Vagina (tissue), 2 donors: Measurements from ENCODE around the gene WDR91. TPM values are rescaled to one million over a fixed set of nuclear protein-coding genes. Genes with fewer than 3 reads are reported as not detected.

Source experiments
- DNase-seq, 2 donors: peaks; one replicate each; pipeline ENCODE4 v3.0.0-alpha.2; 2017; ENCODE audit errors: extremely low spot score in 2 of 2
- H3K27ac ChIP-seq: fragments of 200-600 bp; sonication (generic); one replicate; pipeline ENCODE4 v1.5.1; 2019
- H3K27me3 ChIP-seq: fragments of 200-600 bp; sonication (generic); one replicate; pipeline ENCODE4 v1.5.1; 2019
- H3K36me3 ChIP-seq, 2 donors: fragments of 200-600 bp; sonication (generic); one replicate each; pipeline ENCODE4 v1.5.1; 2017 to 2019
- H3K4me1 ChIP-seq: fragments of 200-600 bp; sonication (generic); one replicate; pipeline ENCODE4 v1.5.1; 2019
- H3K4me3 ChIP-seq, 2 donors: fragments of 200-600 bp; sonication (generic); 1 replicate in 1 of 2; 2 replicates in 1 of 2; pipeline ENCODE4 v1.5.1; 2016 to 2019
- H3K9me3 ChIP-seq: fragments of 200-600 bp; sonication (generic); one replicate; pipeline ENCODE4 v1.5.1; 2019
- POLR2A ChIP-seq, 2 donors: fragments of 450-650 bp; IDR thresholded peaks; one replicate each; pipeline ENCODE4 v1.6.1; 2017; ENCODE audit warnings: antibody characterized with exemption in 2 of 2, mild to moderate bottlenecking in 2 of 2, moderate library complexity in 2 of 2
- POLR2AphosphoS5 ChIP-seq, 2 donors: sonication (generic); formaldehyde crosslinking; IDR thresholded peaks; one replicate each; pipeline ENCODE4 v1.9.0; 2017; ENCODE audit warnings: antibody characterized with exemption in 2 of 2, mild to moderate bottlenecking in 2 of 2, low read depth in 1 of 2; ENCODE audit not compliant: insufficient read depth in 1 of 2
- intact Hi-C: fragments of 100-400 bp; cut with DNase I; formaldehyde crosslinking; loops from one replicate; pipeline ENCODE4 v1.15.1; 2023
- total RNA-seq: library from RNA; depleted of rRNA; stranded (reverse); fragments of >200 nt; gene quantifications from one replicate; pipeline ENCODE4 v1.2.3, GENCODE V29; 2016
- TF ChIP-seq, protein P1 (sequence below), 3 experiments: fragments of 450-650 bp in 2 of 3; fragments of 200-600 bp in 1 of 3; sonication (generic) in 1 of 3; IDR thresholded peaks; one replicate each; pipeline ENCODE4 v1.5.1; 2017 to 2019; ENCODE audit warnings: antibody characterized with exemption in 3 of 3, mild to moderate bottlenecking in 2 of 3, moderate library complexity in 2 of 3

The WDR91 gene
- total RNA-seq, 1 donor from 2014 or later: 31.2 TPM

DNA sequence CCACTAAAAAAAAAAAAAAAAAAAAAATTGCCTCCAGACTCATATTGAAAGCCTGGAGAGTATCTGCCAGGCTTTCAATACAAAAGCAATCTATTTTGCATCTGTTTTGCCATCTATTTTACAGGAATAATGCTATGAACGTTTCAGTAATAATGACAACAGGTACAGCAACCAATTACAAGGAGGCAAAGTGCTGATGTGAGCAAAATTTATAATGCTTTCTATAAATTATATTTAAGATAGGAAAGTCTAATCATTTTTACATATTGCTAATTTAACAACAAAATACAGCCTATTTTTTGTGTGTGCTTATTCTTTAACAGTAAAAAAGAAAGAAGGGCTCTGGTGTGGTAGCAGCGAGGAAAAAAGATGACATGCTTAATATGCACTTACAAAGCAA is 10.0 kb downstream of the WDR91 start:
- Histone ChIP-seq H3K4me1 (peaks cover 10% of the 10 kb centered on the region), H3K36me3 (peaks cover 0 to 61% of the 10 kb centered on the region in 2 donors), H3K27me3 (no peaks in the 10 kb centered on the region), H3K9me3 (no peaks in the 10 kb centered on the region), H3K27ac (no peak overlapping the region), H3K4me3 (no peak overlapping the region)
- no peak for DNase-seq
- TF ChIP-seq, protein P1, sequence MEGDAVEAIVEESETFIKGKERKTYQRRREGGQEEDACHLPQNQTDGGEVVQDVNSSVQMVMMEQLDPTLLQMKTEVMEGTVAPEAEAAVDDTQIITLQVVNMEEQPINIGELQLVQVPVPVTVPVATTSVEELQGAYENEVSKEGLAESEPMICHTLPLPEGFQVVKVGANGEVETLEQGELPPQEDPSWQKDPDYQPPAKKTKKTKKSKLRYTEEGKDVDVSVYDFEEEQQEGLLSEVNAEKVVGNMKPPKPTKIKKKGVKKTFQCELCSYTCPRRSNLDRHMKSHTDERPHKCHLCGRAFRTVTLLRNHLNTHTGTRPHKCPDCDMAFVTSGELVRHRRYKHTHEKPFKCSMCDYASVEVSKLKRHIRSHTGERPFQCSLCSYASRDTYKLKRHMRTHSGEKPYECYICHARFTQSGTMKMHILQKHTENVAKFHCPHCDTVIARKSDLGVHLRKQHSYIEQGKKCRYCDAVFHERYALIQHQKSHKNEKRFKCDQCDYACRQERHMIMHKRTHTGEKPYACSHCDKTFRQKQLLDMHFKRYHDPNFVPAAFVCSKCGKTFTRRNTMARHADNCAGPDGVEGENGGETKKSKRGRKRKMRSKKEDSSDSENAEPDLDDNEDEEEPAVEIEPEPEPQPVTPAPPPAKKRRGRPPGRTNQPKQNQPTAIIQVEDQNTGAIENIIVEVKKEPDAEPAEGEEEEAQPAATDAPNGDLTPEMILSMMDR (IDR thresholded peaks at IDR 0.05): no peak
- TF ChIP-seq POLR2AphosphoS5 (IDR thresholded peaks at IDR 0.05; ENCODE audit: insufficient read depth in 1 of 2, low read depth in 1 of 2) (no peak), POLR2A (IDR thresholded peaks at IDR 0.05) (no peak)
- intact Hi-C loops: no loop called here

DNA sequence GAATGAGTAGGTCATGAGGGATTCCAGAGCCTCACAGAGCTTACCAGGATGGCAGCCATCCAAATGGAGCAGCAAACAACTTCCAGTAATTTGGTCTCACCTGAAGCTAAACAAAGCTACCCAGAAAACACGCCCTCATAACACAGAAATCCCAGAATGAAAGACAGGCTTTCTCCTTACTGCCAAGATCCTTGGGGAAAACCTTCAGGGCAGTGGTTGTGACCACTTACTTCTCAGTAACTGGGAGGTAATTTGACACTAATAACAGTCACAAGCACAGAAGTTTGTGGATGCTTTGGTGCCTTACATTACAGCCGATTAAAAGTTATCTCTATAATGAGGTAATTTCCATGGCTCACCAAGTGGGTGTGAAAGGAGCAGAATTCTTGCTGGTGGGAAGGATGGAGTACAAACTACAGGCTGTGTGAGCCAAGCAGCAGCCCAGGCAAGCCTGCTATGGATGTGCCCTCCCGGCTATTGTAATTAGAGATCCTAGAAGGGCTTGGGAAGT is 10.4 kb downstream of the WDR91 start:
- TF ChIP-seq POLR2A (IDR thresholded peaks at IDR 0.05) (no peak), POLR2AphosphoS5 (IDR thresholded peaks at IDR 0.05; ENCODE audit: insufficient read depth in 1 of 2, low read depth in 1 of 2) (no peak)
- TF ChIP-seq, protein P1 (IDR thresholded peaks at IDR 0.05): no peak
- Histone ChIP-seq H3K4me3 (no peak overlapping the region), H3K27me3 (no peaks in the 10 kb centered on the region), H3K36me3 (peaks cover 0 to 66% of the 10 kb centered on the region in 2 donors), H3K27ac (no peak overlapping the region), H3K9me3 (no peaks in the 10 kb centered on the region), H3K4me1 (peaks cover 10% of the 10 kb centered on the region)
- DNase-seq: peak in 1 of 2 donors; percentile 16
- intact Hi-C loops: no loop called here

DNA sequence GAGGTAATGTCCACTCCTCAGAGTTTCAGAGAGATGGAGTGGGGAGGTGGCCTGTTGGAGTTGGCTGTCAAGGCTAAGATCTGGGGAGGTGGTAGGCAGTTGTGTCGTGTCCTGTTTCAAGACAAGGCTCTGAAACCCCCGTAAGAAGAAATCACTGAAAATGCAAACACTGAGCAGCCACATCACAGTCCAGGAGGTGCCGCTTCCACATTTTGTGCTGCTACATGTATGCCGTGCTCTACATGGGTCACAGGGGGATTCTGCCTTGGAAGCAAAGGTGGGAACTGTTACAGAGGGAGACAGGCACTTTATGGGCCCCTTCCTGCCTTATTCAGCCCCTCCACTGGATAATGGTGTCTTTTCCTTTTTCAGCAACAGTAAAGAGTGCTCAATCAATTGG is 11.9 kb downstream of the WDR91 start:
- Histone ChIP-seq H3K36me3 (peaks cover 0 to 77% of the 10 kb centered on the region in 2 donors), H3K27ac (no peak overlapping the region), H3K4me1 (peaks cover 7% of the 10 kb centered on the region), H3K4me3 (no peak overlapping the region), H3K9me3 (no peaks in the 10 kb centered on the region), H3K27me3 (no peaks in the 10 kb centered on the region)
- peak in 1 of 2 donors; percentile 49 for DNase-seq
- intact Hi-C loops: no loop called here
- TF ChIP-seq POLR2AphosphoS5 (IDR thresholded peaks at IDR 0.05; ENCODE audit: insufficient read depth in 1 of 2, low read depth in 1 of 2) (no peak), POLR2A (IDR thresholded peaks at IDR 0.05) (no peak)
- TF ChIP-seq, protein P1 (IDR thresholded peaks at IDR 0.05): no peak

DNA sequence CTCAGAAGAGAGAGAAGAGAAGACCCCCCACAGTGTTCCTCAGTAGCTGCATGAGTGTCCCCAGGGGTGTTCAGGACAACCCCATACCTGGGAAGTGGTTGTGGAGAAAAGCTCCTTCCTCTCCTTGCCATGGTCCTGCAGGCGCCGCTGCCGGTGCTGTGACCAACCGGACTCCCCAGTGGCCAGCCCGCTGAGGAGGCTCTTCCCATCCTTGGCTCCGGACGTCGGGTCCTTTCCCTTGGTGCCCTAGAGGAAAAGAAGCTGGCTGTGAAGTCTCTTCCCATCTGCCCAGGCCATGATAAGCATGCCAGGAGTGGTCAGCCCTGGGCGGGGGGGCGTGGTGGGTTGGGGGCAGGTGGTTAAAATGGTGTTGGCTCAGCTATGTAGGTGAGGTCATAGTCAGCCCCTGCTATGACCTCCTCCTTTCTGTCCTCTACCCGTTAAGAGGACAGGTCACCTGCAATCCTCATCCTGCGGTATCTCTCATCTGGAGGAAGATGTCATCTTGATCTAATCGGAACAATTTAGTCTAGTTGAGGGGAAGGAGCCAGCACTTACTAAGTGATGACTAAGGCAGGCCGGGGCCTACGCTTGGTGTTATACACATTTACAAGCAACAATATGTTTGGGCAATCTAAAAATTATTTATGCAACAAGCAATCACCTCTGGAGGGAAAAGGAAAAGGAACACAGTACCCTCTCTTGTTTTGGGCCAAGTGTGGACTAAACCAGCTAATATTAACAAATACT is 13.2 kb downstream of the WDR91 start:
- TF ChIP-seq, protein P1 (IDR thresholded peaks at IDR 0.05): no peak
- TF ChIP-seq POLR2AphosphoS5 (IDR thresholded peaks at IDR 0.05; ENCODE audit: insufficient read depth in 1 of 2, low read depth in 1 of 2): no peak
- TF ChIP-seq POLR2A (IDR thresholded peaks at IDR 0.05): no peak
- Histone ChIP-seq H3K9me3 (no peaks in the 10 kb centered on the region), H3K27me3 (no peaks in the 10 kb centered on the region), H3K4me1 (no peaks in the 10 kb centered on the region), H3K4me3 (no peak overlapping the region), H3K27ac (no peak overlapping the region), H3K36me3 (peaks cover 0 to 89% of the 10 kb centered on the region in 2 donors)
- intact Hi-C loops: no loop called here
- peak in 1 of 2 donors; percentile 62 for DNase-seq

DNA sequence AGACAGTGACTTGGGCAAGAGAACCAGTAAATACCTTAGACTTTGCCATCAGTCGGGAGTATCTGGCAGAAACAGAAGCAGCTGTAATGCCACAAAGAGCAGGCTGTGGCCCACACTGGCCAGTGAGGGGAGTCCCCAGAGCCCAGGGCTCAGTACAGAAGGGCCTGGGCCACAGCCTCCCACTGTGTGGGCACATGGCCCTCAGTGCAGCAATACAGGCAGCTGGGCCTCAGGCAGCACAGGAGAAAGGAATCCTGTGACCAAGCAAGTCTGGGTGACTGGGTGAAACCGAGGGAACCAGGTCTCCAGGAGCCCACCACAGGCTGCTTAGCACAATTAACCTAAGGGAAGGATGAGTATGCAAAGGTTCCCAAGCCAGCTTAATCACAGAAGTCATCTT is 14.0 kb downstream of the WDR91 start:
- no peaks in the 10 kb centered on the region for H3K4me1 ChIP-seq
- no peak overlapping the region for H3K27ac ChIP-seq
- TF ChIP-seq POLR2A (IDR thresholded peaks at IDR 0.05) (no peak), POLR2AphosphoS5 (IDR thresholded peaks at IDR 0.05; ENCODE audit: insufficient read depth in 1 of 2, low read depth in 1 of 2) (no peak)
- TF ChIP-seq, protein P1 (IDR thresholded peaks at IDR 0.05): no peak
- no peaks in the 10 kb centered on the region for H3K9me3 ChIP-seq
- peaks cover 0 to 89% of the 10 kb centered on the region in 2 donors for H3K36me3 ChIP-seq
- H3K27me3 ChIP-seq: no peaks in the 10 kb centered on the region
- intact Hi-C loops: no loop called here
- peak in 1 of 2 donors; percentile 34 for DNase-seq
- no peak overlapping the region for H3K4me3 ChIP-seq
